Astrocyte (in vitro differentiated cells and primary cell): ENCODE results near the gene PRKCE.

Source experiments
- CTCF ChIP-seq: IDR thresholded peaks from 2 replicates; pipeline ENCODE4 v1.5.1; 2011; ENCODE audit warnings: low read depth, mild to moderate bottlenecking, inconsistent platforms, low read length, moderate library complexity; ENCODE audit not compliant: insufficient read depth
- EZH2 ChIP-seq: IDR thresholded peaks from 2 replicates; pipeline ENCODE4 v1.6.1; 2012; ENCODE audit warnings: mild to moderate bottlenecking, low read length, inconsistent platforms; ENCODE audit not compliant: insufficient read depth

- TF ChIP-seq EZH2 (no peak), CTCF (no peak)
These were observed 131.0 kb downstream of the PRKCE start for GRCh38 chr2:45782436-45782835.
